ENCODE measurements around the gene RNF224. TPM values are rescaled to one million over a fixed set of nuclear protein-coding genes. Genes with fewer than 3 reads are reported as not detected.
A peak's percentile ranks its signal among the peaks of the same experiment; 100 is the strongest.

The RNF224 gene
- total and polyA plus RNA-seq, 2 of the 13 experiments (the other 11 are each of a cell fraction or from before 2014, with no cell fraction given), result 0.09 TPM; not detected in 1

DNA sequence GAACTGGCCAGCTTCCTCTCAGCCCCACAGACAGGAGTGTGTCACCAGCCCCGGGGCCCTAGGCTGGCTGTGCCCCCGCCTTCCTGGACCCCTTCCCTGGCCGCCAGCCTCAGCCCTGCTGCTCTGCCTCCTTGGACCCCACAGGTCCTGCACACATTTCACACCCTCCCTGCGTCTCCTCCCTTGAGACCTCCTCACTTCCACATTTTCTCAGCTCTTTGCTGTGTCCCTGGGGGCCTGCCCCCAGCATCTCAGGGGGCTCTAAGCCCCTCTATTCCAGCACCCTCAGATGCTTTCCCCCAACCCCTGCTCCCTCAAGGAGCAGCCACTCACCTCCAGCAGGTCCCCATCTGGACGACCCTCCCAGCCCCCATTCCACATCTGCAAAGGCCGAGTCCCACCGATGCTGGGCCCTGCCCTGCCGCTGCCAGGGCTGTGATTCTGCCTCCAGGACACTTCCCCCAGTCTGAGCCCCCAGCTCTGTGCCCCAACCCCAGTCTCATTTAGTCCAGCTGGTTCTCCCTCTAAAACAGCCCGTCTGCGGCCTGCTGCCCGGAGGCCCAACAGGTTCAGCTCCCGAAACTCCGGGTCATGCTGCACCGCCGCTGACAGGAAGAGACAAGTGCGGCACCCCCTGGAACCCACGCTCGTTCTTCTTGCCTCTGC is 7.6 kb downstream of the RNF224 start (continued):
- TF ChIP-seq, protein P1, sequence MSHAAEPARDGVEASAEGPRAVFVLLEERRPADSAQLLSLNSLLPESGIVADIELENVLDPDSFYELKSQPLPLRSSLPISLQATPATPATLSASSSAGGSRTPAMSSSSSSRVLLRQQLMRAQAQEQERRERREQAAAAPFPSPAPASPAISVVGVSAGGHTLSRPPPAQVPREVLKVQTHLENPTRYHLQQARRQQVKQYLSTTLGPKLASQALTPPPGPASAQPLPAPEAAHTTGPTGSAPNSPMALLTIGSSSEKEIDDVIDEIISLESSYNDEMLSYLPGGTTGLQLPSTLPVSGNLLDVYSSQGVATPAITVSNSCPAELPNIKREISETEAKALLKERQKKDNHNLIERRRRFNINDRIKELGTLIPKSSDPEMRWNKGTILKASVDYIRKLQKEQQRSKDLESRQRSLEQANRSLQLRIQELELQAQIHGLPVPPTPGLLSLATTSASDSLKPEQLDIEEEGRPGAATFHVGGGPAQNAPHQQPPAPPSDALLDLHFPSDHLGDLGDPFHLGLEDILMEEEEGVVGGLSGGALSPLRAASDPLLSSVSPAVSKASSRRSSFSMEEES (CRISPR knock-in tag; IDR thresholded peaks at IDR 0.05), result no peak
- TF ChIP-seq SIN3A (IDR thresholded peaks at IDR 0.05; ENCODE audit: borderline replicate concordance, low read depth, low read length), result no peak
- TF ChIP-seq CHD2 (IDR thresholded peaks at IDR 0.05; ENCODE audit: low read depth, low read length), result no peak
- TF ChIP-seq JUND (CRISPR knock-in tag; IDR thresholded peaks at IDR 0.05), result no peak
- no peak for TF ChIP-seq ZNF292 (CRISPR knock-in tag; IDR thresholded peaks at IDR 0.05; ENCODE audit: borderline replicate concordance, low read depth)
- no peak for TF ChIP-seq NKX3-1 (CRISPR knock-in tag; IDR thresholded peaks at IDR 0.05)
- TF ChIP-seq KLF16 (CRISPR knock-in tag; IDR thresholded peaks at IDR 0.05), result no peak
- no peak for TF ChIP-seq ZNF160 (CRISPR knock-in tag; IDR thresholded peaks at IDR 0.05)
- TF ChIP-seq PAWR (CRISPR knock-in tag; IDR thresholded peaks at IDR 0.05; ENCODE audit: borderline replicate concordance), result 0 out of 2 replicates have a peak, but pooled peaks have one; percentile 20
- TF ChIP-seq ZNF24 (IDR thresholded peaks at IDR 0.05), result no peak
- TF ChIP-seq NCOA5 (CRISPR knock-in tag; IDR thresholded peaks at IDR 0.05), result no peak
- 0 out of 2 replicates have a peak, but pooled peaks have one; percentile 10 for TF ChIP-seq ZNF782 (CRISPR knock-in tag; IDR thresholded peaks at IDR 0.05; ENCODE audit: borderline replicate concordance)
- TF ChIP-seq ZSCAN29 (CRISPR knock-in tag; conservative IDR thresholded peaks at IDR 0.05), result no peak
- TF ChIP-seq SRF (IDR thresholded peaks at IDR 0.05; ENCODE audit: low read depth, low read length), result no peak
- TF ChIP-seq ZNF674 (CRISPR knock-in tag; IDR thresholded peaks at IDR 0.05; ENCODE audit: low read depth), result no peak
- TF ChIP-seq, protein P2, sequence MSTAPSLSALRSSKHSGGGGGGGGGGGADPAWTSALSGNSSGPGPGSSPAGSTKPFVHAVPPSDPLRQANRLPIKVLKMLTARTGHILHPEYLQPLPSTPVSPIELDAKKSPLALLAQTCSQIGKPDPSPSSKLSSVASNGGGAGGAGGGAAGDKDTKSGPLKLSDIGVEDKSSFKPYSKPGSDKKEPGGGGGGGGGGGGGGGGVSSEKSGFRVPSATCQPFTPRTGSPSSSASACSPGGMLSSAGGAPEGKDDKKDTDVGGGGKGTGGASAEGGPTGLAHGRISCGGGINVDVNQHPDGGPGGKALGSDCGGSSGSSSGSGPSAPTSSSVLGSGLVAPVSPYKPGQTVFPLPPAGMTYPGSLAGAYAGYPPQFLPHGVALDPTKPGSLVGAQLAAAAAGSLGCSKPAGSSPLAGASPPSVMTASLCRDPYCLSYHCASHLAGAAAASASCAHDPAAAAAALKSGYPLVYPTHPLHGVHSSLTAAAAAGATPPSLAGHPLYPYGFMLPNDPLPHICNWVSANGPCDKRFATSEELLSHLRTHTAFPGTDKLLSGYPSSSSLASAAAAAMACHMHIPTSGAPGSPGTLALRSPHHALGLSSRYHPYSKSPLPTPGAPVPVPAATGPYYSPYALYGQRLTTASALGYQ (CRISPR knock-in tag; IDR thresholded peaks at IDR 0.05), result no peak
- 0 out of 2 replicates have a peak, but pooled peaks have one; percentile 19 for TF ChIP-seq HOXA7 (CRISPR knock-in tag; IDR thresholded peaks at IDR 0.05)
- TF ChIP-seq ZNF781 (CRISPR knock-in tag; IDR thresholded peaks at IDR 0.05; ENCODE audit: borderline replicate concordance, not compliant biosample characterization), result no peak
- TF ChIP-seq, protein P3, sequence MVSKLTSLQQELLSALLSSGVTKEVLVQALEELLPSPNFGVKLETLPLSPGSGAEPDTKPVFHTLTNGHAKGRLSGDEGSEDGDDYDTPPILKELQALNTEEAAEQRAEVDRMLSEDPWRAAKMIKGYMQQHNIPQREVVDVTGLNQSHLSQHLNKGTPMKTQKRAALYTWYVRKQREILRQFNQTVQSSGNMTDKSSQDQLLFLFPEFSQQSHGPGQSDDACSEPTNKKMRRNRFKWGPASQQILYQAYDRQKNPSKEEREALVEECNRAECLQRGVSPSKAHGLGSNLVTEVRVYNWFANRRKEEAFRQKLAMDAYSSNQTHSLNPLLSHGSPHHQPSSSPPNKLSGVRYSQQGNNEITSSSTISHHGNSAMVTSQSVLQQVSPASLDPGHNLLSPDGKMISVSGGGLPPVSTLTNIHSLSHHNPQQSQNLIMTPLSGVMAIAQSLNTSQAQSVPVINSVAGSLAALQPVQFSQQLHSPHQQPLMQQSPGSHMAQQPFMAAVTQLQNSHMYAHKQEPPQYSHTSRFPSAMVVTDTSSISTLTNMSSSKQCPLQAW (CRISPR knock-in tag; IDR thresholded peaks at IDR 0.05), result no peak
- no peak for TF ChIP-seq YY1 (IDR thresholded peaks at IDR 0.05; ENCODE audit: insufficient read depth, insufficient replicate concordance, low read depth, low read length)
- 0 out of 2 replicates have a peak, but pooled peaks have one; percentile 3 for TF ChIP-seq ZNF891 (CRISPR knock-in tag; IDR thresholded peaks at IDR 0.05)
- no peak for TF ChIP-seq PCBP1 (IDR thresholded peaks at IDR 0.05; ENCODE audit: borderline replicate concordance, low read depth, low read length)
- TF ChIP-seq JARID2 (CRISPR knock-in tag; IDR thresholded peaks at IDR 0.05; ENCODE audit: insufficient replicate concordance), result no peak
- TF ChIP-seq ZNF616 (CRISPR knock-in tag; IDR thresholded peaks at IDR 0.05; ENCODE audit: low read depth), result no peak
- TF ChIP-seq ZNF10 (CRISPR knock-in tag; IDR thresholded peaks at IDR 0.05; ENCODE audit: borderline replicate concordance, low read depth), result no peak
- no peak for TF ChIP-seq ZNF83 (CRISPR knock-in tag; IDR thresholded peaks at IDR 0.05; ENCODE audit: borderline replicate concordance)
